Hematopoietic multipotent progenitor cell treated with erythropoietin and hydrocortisone succinate and interleukin-3 and kit ligand, for 17 days (in vitro differentiated cells): ENCODE data around the gene THAP7.

Experiments
- DNase-seq: peaks from one replicate; pipeline ENCODE4 v3.0.0-alpha.2; 2015; ENCODE audit warnings: low spot score

Gene THAP7

DNA sequence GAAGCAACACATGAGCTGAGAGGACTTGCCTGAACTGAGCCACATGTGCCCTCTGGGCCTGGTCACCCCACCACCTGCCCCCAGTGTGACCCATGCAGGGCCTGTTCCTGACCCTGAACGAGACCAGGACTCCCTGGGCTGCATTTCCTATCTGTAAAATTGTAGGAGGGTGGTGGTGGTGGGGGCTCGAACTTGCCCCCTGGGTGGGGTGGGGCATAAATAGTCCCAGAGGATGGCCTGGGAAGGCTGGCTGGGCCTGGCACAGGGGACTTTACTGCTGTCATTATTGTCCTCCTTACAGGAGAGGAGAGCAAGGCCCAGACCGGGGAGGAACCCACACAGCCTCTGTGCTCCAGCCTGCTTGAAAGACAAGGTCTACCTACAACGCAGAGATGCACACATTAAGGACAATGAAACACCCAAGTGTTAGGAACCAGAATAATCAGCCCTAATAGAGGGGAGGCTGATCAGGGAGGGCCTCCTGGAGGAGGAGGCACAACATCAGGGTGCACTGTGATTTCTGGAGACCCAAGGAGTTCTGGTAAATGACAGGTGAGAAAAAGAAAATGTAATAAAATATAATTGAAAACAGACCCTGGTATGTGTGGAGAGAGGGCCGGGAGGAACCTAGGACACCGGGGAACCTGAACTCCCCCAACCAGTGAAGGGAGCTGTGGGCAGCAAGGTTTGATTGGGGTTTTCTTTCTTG is 37.7 kb downstream of the THAP7 start:
- DNase-seq, result no peak

DNA sequence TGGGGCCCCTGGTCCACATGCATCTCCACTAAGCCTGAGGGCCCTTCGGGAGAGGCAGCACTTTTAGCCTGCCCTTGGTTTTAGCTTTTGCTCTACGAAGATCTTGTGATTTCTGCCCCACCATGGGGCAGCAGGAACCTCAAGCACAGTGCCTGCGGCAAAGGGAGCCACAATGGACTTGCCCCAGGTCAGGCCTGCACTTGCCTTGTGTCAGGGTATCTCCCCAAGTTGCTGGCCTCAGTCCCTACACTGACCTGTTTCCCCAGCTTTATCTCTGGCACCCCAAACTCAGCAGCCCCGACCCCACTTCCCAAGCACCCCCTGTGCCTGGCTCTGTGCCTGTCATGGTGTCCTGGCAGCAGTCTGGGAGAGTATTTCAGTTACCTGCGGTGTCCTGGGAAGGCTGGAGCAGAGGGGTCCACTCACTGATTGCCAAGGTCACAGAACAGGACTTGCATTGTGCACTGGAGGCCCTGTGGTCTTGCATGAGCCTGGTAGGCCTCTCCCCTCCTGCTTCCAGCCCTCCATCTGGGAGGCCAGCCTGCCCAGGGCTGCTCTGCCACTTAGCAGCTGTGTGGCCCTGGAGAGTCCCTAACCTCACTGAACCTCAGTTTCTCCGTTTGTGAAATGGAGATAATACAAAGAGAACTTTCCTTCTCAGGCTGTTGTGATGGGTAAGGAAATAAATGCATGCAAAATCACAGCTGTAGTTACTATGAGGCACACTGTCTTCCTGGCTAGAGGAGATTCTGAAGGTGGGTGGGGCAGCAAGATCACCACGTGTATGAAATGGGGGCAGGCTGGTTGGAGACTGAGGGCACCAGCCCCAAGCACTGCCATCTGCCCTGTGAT is 38.5 kb downstream of the THAP7 start:
- no peak for DNase-seq

DNA sequence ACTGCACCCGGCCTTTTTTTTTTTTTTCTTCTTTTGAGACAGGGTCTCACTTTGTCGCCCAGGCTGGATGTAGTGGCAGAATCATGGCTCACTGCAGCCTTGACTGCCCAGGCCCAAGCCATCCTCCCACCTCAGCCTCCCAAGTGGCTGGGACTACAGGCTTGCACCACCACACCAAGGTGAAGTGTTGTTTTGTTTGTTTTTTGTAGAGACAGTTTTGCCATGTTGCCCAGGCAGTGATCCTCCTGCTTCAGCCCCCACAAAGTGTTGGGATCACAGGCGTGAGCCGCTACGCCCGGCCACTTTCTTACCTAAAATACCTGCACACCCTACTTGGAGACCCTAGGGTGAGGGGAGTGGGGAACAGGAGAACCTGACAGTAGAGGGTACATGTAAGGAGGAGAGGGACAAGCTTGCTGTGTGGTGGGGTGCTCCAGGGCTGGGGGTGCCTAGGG is 39.4 kb downstream of the THAP7 start:
- no peak for DNase-seq

DNA sequence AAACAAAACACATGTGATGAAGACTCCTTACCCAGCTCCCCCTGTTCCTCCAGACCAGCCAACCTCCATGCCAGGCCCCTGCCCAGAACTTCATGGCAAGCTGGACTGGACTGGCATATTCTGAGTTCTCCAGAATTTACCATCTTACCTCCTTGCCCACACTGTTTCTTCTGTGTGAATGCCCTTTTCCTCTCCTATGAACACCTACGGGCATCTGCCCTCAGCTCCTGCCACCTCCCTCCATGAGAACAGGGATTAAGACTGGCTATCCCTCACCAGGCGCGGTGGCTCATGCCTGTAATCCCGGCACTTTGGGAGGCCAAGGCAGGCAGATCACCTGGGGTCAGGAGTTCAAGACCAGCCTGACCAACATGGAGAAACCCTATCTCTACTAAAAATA is 41.3 kb downstream of the THAP7 start:
- DNase-seq, result no peak

DNA sequence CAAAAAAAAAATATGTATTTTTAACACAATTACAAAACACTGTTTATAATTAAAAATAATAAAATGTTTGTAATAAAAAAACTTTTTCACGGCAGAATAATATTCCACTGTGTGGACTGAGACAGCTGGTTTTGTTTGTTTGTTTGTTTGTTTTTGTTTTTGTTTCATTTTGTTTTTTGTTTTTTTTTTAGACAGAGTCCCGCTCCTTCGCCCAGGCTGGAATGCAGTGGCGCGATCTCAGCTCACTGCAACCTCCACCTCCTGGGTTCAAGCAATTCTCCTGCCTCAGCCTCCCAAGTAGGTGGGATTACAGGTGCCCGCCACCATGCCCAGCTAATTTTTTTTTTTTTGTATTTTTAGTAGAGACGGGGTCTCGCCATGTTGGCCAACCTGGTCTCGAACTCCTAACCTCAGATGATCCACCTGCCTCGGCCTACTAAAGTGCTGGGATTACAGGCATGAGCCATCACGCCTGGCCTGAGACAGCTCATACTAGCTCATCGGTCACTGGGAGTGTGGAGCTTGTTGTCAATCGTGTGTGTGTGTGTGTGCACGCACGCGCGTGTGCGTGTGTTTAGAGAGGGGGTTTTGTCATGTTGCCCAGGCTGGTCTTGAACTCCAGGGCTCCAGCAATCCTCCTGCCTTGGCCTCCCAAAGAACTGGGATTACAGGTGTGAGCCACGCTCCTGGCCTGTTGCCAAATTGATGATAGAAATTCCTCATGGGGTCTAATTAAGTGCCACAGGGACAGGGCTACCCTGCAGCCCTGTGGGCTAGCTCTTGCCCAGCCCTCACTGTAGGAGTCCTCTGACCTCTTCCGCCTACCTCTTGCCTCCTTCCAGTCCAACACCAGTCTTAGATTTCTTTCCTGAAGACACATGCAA is 42.1 kb downstream of the THAP7 start:
- no peak for DNase-seq

DNA sequence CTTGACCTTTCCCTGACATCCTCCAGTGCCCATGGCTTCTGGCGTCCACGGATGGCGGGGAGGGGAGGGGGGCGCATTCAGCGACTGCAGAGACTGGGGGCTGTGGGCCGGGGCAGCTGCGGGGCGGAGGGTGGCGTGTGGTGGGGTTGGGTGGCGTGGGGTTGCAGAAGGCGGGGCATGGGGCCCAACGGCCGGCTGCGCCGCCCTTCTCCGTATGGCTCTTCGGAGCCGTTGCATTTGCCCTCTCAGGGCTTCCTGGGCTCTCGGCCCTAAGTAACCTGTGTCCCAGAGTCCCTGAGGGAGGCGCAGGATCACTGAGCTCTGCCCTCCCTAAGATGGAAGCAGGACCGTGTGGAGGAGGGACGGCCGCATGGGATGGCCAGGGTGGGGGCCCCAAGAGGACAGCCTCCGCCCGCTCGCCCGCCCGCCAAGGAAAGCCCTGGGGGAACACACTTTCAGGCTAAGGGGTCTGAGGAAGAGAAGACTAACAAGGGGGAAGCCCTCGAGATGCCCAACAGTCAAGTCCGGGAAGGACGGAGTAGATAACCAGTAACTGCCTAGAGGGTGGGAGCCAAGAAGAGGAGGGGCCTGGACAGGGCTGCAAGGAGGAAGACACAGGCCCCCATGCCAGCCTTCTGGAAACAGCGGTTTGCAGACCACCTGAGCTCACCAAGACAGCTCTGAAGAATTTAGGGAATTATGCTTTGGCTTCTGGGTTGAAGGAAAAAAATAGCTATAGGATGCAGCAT is 44.1 kb downstream of the THAP7 start:
- no peak for DNase-seq

DNA sequence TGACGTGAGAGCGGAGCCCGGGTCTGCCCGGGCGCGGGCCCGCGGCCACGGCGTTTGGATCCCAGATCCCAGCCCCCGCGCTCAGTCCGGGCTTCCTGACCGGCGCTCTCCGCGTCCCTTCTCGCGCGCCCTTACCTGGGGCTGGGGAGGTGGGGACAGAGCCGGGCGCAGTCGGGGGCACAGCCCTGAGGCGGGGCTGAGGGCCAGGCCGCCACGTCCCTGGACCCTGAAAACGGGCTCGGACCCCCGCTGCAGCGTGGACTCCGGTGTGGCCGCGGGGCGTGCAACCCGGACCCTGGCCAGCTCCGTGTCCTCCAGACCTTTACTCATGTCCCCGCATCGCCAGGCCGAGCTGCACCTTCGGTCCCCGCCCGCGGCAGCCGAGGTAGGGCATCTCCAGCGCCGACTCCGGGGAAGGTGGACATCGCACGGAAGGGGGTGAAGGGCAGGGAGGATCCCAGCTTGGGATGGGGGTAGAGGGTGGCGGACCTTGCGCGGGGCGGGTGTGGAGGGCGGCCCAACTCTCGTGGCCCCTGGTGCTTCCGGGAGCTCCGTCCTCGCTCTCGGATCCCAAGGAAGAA is 44.7 kb downstream of the THAP7 start:
- no peak for DNase-seq

DNA sequence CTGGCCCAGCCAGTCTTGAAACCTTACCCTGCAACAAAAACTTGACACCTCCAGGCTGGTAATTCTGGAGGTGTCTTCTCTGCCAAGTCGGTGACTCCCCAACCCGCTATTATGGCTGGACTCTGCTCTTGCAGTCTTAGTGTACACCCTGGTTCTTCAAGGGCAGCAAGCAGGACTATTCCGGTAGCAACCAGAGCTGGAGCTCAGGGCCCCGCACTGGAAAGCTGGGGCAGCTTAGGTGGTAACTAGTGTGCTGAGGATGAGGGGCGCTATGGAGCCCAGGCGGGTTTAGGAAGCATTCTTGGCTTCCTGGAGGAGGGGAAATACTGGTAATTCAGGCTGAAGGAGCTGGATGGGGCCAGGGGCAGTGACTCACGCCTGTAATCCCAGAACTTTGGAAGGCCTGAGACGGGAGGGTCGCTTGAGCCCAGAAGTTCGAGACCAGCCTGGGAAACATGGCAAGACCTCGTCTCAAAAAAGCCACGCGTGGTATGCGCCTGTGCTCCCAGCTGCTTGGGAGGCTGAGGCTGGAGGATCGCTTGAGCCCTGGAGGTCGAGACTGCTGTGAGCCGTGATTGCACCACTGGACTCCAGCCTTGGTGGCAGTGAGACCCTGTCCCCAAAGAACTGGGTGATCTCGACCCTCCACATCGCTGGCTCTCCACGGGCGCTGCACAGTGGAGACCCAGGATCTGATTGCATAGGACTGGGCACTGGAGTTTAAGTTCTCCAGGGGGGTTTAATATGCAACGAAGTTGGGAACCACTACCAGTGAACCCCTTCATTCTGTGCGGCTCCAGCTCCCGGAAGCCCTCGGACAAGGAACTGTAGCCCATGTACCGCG is 45.4 kb downstream of the THAP7 start:
- DNase-seq, result no peak

DNA sequence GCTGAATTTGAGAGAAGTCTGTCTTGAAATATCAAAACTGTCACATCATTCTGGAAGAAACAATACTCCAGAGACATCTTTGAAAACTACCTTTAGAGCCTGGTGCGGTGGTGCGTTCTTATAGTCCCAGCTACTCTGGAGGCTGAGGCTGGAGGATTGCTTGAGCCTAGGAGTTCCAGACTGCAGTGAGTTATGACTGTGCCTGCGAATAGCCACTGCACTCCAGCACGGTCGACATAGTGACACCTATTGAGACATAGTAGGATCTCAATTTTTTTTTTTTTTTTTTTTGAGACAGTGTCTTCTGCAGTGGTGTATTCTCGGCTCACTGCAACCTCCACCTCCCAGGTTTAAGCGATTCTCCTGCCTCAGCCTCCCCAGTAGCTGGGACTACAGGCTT is 46.4 kb downstream of the THAP7 start:
- DNase-seq, result no peak

DNA sequence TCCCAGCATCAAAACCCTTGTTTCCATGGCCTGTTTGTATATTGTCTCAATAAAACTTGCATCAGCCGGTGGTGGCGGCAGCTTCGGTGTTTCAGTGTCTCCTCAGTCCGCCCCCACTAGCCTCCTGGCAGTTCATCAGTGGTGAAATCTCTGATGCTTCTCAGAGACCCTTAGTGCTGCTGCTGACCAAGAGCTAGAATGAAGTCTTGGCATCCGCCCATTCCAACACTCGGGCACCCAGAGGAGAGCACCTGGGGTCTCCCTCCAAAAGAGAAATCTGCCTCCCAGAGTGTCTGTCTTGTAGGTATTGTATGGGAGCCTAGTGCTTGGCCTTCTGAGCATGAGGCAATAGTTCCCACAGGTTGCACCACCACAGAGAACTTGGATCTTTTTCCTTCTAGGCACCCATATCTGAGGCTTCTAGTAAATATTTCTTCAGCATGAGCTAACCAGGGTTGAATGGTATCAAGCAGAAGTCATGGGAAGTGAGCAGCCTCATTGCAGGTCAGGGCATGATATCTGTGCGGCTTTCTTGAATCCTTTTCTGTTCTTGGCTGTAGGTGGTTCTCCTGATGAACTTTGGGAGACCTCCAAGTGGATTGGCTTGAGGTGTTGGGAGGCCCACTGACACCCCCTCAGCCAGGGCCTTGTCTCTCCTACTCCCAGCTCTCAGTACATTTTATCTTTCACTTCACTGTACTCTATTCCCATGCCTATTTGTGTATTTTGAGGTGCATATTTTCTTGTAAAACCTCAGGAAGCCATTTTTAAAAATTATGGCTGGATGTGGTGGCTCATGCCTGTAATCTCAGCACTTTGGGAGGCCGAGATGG is 48.0 kb downstream of the THAP7 start:
- DNase-seq, result no peak

DNA sequence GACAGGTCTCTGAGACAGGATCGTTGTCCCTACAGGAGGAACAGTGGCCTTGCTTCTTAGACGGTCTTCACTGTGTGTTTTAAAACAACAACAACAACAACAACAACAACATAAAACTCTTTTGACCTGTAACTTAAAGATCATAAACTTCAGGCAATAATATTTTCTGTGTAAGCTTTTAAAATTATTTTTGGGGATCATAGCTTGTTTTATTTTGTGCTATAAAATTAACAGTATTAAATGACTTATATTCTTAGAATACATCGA is 48.6 kb downstream of the THAP7 start:
- no peak for DNase-seq

DNA sequence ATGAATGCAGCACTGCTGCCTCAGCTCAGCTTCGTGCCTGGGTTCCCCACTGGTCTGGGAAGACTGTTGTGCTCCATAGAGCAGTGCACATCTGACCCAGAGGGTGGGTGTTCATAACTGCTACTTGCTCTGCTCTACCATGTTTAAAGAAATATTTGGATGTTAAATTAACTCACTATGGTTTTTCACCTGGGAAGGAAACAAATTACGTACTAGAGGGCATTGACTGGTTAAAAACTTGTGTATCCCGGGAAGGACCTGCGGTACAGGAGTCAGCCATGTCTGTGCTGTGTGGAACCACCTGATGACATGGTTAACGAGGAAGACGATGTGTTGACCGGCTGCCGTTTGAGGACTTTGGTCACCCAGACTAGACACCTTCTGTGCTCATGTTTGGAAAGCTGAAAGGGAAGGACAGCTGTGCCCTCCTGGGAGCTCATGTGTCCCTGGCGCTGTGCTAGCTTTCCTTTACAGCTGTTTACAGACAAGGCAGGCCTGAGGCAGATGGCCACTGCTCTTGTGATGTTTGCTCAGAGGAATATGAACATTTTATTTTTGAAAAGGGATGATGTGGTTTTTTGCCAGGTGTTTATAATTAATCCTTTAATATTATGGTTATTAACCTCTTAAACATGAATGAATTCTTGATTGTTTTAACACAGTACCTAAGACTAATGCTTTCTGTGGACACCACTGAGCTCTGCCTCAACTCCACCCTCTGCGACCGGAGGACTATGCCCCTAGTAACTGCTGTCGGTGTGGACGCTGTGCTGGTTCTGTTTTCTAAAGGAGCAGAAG is 49.2 kb downstream of the THAP7 start:
- DNase-seq, result no peak

DNA sequence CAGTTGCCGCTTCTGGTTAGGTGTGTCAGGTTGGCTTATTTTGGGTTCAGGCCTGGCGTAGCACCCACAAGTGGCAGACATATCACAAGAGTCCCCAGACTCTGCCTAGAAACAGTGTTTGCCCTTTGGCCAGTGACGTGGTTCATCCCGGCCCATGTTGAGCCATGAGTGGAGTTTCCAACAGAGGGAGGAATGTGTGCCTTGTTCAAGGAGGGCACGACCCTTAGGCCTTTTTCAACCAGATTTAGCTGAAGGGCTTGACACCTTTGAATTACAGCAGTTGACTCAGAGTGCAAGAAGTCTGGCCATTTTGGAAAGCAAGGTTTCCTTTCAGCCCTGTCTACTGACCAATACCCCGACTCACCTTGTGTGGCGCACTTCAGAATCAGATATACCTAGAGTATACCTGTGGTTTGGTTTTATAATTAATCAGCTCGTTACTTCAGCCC is 50.0 kb downstream of the THAP7 start:
- no peak for DNase-seq

DNA sequence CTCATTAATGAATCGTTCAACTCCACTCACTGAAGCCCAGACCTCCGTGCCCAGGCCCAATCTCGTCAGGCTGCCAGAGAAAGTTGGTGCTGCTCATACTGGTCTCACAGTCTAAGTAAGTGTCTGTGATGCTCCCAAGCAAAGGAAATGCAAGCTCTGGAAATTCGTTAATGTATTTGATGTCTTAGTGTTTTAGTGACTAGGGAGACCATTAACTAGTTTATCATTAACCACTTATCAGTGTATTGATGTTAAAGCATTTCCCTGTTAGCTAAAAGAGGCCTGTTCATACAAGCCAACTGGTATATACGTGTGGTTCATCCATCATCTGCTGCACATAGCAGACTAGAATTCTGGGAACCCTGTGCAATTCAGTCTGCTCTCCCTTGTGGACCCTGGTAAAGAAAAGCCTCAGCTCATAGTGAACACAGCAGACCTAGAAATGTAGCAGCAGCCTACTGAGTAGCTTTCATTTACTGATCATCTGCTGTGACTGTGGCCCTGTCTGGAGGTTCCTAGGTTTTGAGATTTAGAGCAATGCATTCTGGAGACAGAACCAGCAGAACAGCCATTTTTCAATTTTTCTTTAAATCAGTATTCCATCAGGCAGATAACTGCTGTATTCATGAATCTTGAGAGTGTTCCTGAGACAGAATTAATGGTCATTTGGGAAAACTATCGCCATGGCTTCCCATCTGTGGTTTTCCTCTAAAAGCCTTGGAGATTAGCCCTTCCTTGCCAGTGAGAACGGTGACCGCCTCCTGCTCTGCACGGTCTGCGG is 50.6 kb downstream of the THAP7 start:
- no peak for DNase-seq

DNA sequence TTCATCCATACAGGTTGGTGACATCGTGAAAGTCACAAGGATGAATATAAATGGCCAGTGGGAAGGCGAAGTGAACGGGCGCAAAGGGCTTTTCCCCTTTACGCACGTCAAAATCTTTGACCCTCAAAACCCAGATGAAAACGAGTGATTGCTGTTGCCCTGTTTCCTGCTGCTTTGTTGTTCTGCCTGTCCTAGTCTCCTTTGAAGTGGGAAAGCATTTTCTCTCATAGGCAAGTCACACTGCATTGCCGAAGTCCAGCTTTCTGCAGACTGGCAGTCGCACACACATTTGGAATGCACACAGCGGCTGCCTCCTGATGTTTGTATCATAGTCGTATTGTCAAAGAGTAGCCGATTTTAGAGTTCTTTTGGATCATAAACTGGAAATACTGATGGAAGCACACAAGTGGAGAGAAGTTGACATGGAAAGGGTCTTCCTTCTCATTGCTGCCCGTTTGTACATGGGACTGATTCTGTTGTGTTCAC is 52.2 kb downstream of the THAP7 start:
- no peak for DNase-seq
